Measurements from ENCODE around the gene BICDL1.

- TF ChIP-seq NFIC (IDR thresholded peaks at IDR 0.05; ENCODE audit: borderline replicate concordance) (no peak), EP300 (IDR thresholded peaks at IDR 0.05; ENCODE audit: borderline replicate concordance in 1 of 2, low read depth in 1 of 2, low read length in 1 of 2) (no peak), CTCF (IDR thresholded peaks at IDR 0.05) (no peak), POLR2AphosphoS5 (IDR thresholded peaks at IDR 0.05; ENCODE audit: low read depth, low read length) (no peak), REST (IDR thresholded peaks at IDR 0.05; ENCODE audit: low read depth, low read length) (no peak), FOSL2 (IDR thresholded peaks at IDR 0.05; ENCODE audit: borderline replicate concordance, low read depth) (no peak), MEF2A (IDR thresholded peaks at IDR 0.05; ENCODE audit: borderline replicate concordance, low read depth) (no peak), ZBTB33 (IDR thresholded peaks at IDR 0.05; ENCODE audit: borderline replicate concordance, low read depth) (no peak), GABPA (IDR thresholded peaks at IDR 0.05; ENCODE audit: low read depth) (no peak), TAF1 (IDR thresholded peaks at IDR 0.05; ENCODE audit: borderline replicate concordance, low read depth, low read length) (no peak)
These were observed 76.4 kb downstream of the BICDL1 start for GRCh38 chr12:120065472-120065871.
